ENCODE measurements around the gene CTXN1.

CTXN1 gene

GRCh38 chr19:7904074-7905020 lies 21.6 kb downstream of the CTXN1 start (continued):
- TF ChIP-seq ZNF629 (tag by site-specific recombination; IDR thresholded peaks at IDR 0.05) (peak; percentile 63; the same call in 1 of the 2 replicates), ZNF658 (tag by site-specific recombination; IDR thresholded peaks at IDR 0.05) (no peak), ZNF561 (tag by site-specific recombination; IDR thresholded peaks at IDR 0.05; ENCODE audit: borderline replicate concordance) (no peak), ZNF514 (tag by site-specific recombination; IDR thresholded peaks at IDR 0.05) (no peak), ZNF132 (tag by site-specific recombination; IDR thresholded peaks at IDR 0.05; ENCODE audit: borderline replicate concordance) (no peak), BCL11B (tag by site-specific recombination; IDR thresholded peaks at IDR 0.05; ENCODE audit: low read depth) (0 out of 2 replicates have a peak, but pooled peaks have one; percentile 68), ZNF23 (tag by site-specific recombination; IDR thresholded peaks at IDR 0.05; ENCODE audit: borderline replicate concordance) (no peak), ZBTB48 (tag by site-specific recombination; IDR thresholded peaks at IDR 0.05) (no peak), ZNF335 (tag by site-specific recombination; conservative IDR thresholded peaks at IDR 0.05) (peak; percentile 54), ZNF157 (tag by site-specific recombination; IDR thresholded peaks at IDR 0.05) (no peak), CTCF (tag by site-specific recombination; IDR thresholded peaks at IDR 0.05) (peak; percentile 19; the same call in 1 of the 2 replicates), SALL2 (tag by site-specific recombination; IDR thresholded peaks at IDR 0.05; ENCODE audit: borderline replicate concordance) (no peak), ZNF280D (tag by site-specific recombination; IDR thresholded peaks at IDR 0.05) (no peak)

- peak within 1 kb of the TSS; percentile 90 for H3K4me3 ChIP-seq (ENCODE audit: low read depth, low read length)
- H3K9me3 ChIP-seq (ENCODE audit: control insufficient read depth, insufficient read depth, low read depth, low read length), result no peaks in the 10 kb centered on the region
- peak within 1 kb of the TSS; percentile 80 for H3K27ac ChIP-seq (ENCODE audit: extremely low read depth, low read depth, low read length)
- ChIA-PET POLR2A (interaction anchor here (0.6 to 1.9 kb wide), 20 partner anchors 9 to 324 kb away, joined by 3 to 25 read pairs (median 6); partner anchors contain the start of genes LRRC8E, PRR36, SNAPC2 and TGFBR3L), CTCF (interaction anchor here (0.6 to 1.5 kb wide), 14 partner anchors 12 to 376 kb away, joined by 3 to 12 read pairs (median 3); partner anchors contain the start of gene SNAPC2)
- peaks cover 5% of the 10 kb centered on the region; the same call in 1 of the 2 replicates for H3K4me1 ChIP-seq (ENCODE audit: control insufficient read depth, insufficient read depth, low read length)
- peaks cover 0 to 40% of the 10 kb centered on the region in 2 experiments; a peak in 1 of 3 replicates for H3K36me3 ChIP-seq (ENCODE audit: control insufficient read depth in 2 of 2, insufficient read depth in 1 of 2, low read length in 2 of 2)
- TF ChIP-seq ZNF660 (tag by site-specific recombination; IDR thresholded peaks at IDR 0.05) (0 out of 2 replicates have a peak, but pooled peaks have one; percentile 31), PRDM1 (tag by site-specific recombination; IDR thresholded peaks at IDR 0.05) (no peak), SCRT2 (tag by site-specific recombination; IDR thresholded peaks at IDR 0.05) (no peak), ZNF707 (tag by site-specific recombination; IDR thresholded peaks at IDR 0.05) (no peak), PATZ1 (tag by site-specific recombination; IDR thresholded peaks at IDR 0.05) (0 out of 2 replicates have a peak, but pooled peaks have one; percentile 30), ZFP3 (tag by site-specific recombination; IDR thresholded peaks at IDR 0.05; ENCODE audit: low read depth) (no peak), ZNF148 (tag by site-specific recombination; IDR thresholded peaks at IDR 0.05; ENCODE audit: borderline replicate concordance) (no peak), ZBTB26 (tag by site-specific recombination; optimal IDR thresholded peaks at IDR 0.05) (peak; percentile 97), ZNF501 (tag by site-specific recombination; IDR thresholded peaks at IDR 0.05) (0 out of 2 replicates have a peak, but pooled peaks have one; percentile 27)
These were observed 22.5 kb downstream of the CTXN1 start, which contains the start of gene MAP2K7 for GRCh38 chr19:7903244-7904073. Gene MAP2K7, plus strand, starts transcription at chr19:7903877. Its CDS starts 68 bp downstream, at chr19:7903945.
